Panc1 (cell line): ENCODE measurements around the gene NPAS2. TPM values are rescaled to one million over a fixed set of nuclear protein-coding genes. Genes with fewer than 3 reads are reported as not detected.

Experiments
- ATAC-seq: fragments of 200-7000 bp; cut with Tn5 transposase; 2 replicates; pipeline ENCODE4 v1.9.1; 2020; ENCODE audit warnings: mild to moderate bottlenecking, moderate library complexity
- BruUV-seq: library from RNA; stranded (reverse); fragments of 400-500 nt; replicated peaks from 2 replicates; lab custom pipeline; 2021; lab: Mats Ljungman, UMichigan
- CTCF ChIA-PET: fragments of 300-600 bp; sonication (Branson Sonifier 250); formaldehyde crosslinking; loops from one replicate; lab custom pipeline; 2022; ENCODE audit warnings: antibody characterized with exemption; lab: Charles Lee
- POLR2A ChIA-PET: fragments of 300-600 bp; sonication (Branson Sonifier 250); formaldehyde crosslinking; loops from one replicate; lab custom pipeline; 2022; ENCODE audit warnings: antibody characterized with exemption; lab: Charles Lee
- DNase-seq: peaks from one replicate; pipeline ENCODE4 v3.0.0-alpha.2; 2010; ENCODE audit warnings: low read depth, low spot score
- H3K27ac ChIP-seq: 2 replicates; pipeline ENCODE4 v1.5.1; 2011; ENCODE audit warnings: mild to moderate bottlenecking, low read length, inconsistent platforms
- H3K27me3 ChIP-seq: fragments of 200-500 bp; sonication (Bioruptor generic); 2 replicates; pipeline ENCODE4 v1.6.0; 2014; ENCODE audit warnings: low read length, inconsistent platforms; ENCODE audit not compliant: control insufficient read depth, insufficient read depth
- H3K36me3 ChIP-seq: fragments of 200-500 bp; sonication (Bioruptor generic); 2 replicates; pipeline ENCODE4 v1.5.1; 2014; ENCODE audit warnings: inconsistent platforms, mild to moderate bottlenecking, low read length, moderate library complexity; ENCODE audit not compliant: control insufficient read depth, insufficient read depth
- H3K4me1 ChIP-seq: 2 replicates; pipeline ENCODE4 v1.5.1; 2011; ENCODE audit warnings: inconsistent platforms, mild to moderate bottlenecking, low read length, moderate library complexity; ENCODE audit not compliant: control insufficient read depth, insufficient read depth
- H3K4me3 ChIP-seq, 2 experiments: 2 replicates each; pipeline ENCODE4 v1.5.1; 2011 to 2012; ENCODE audit warnings: low read depth in 2 of 2, low read length in 2 of 2, mild to moderate bottlenecking in 2 of 2, inconsistent platforms in 1 of 2, moderate library complexity in 1 of 2
- H3K9me3 ChIP-seq: fragments of 200-500 bp; sonication (Bioruptor generic); 2 replicates; pipeline ENCODE4 v1.5.1; 2014; ENCODE audit warnings: low read depth, mild to moderate bottlenecking, inconsistent platforms, low read length, moderate library complexity; ENCODE audit not compliant: control insufficient read depth, insufficient read depth
- CTCF ChIP-seq: fragments of 450-650 bp; IDR thresholded peaks from 2 replicates; pipeline ENCODE4 v1.5.1; 2017; ENCODE audit warnings: mild to moderate bottlenecking
- POLR2AphosphoS5 ChIP-seq: IDR thresholded peaks from 2 replicates; pipeline ENCODE4 v1.6.1; 2012; ENCODE audit warnings: mild to moderate bottlenecking, low read depth, low read length, moderate library complexity
- REST ChIP-seq, 2 experiments: IDR thresholded peaks; 2 replicates each; pipeline ENCODE4 v1.6.1; 2011 to 2012; ENCODE audit warnings: low read depth in 2 of 2, control low read depth in 1 of 2, low read length in 1 of 2, mild to moderate bottlenecking in 1 of 2, moderate library complexity in 1 of 2; ENCODE audit not compliant: insufficient read depth in 1 of 2
- SIN3A ChIP-seq: IDR thresholded peaks from 2 replicates; pipeline ENCODE4 v1.6.1; 2012; ENCODE audit warnings: low read depth, mild to moderate bottlenecking, low read length, moderate library complexity, borderline replicate concordance; ENCODE audit not compliant: insufficient read depth
- TCF7L2 ChIP-seq: IDR thresholded peaks from 2 replicates; pipeline ENCODE4 v1.6.1; 2011; ENCODE audit warnings: mild to moderate bottlenecking, low read depth, low read length, inconsistent platforms
- in situ Hi-C: cut with HindIII; loops from 2 replicates; pipeline ENCODE4 v1.10.0; 2016; ENCODE audit warnings: low sequenced_read_pairs, low pct_unique_long_range_greater_than_20kb
- intact Hi-C: fragments of 100-400 bp; cut with micrococcal nuclease; formaldehyde crosslinking; loops from one replicate; pipeline ENCODE4 v1.10.0; 2022; ENCODE audit not compliant: unreplicated experiment
- total RNA-seq: library from RNA; stranded (reverse); gene quantifications from one replicate; pipeline ENCODE4 v1.2.1, GENCODE V29; 2021; ENCODE audit not compliant: unreplicated experiment

The NPAS2 gene
- total RNA-seq, 1 experiment from 2014 or later, result 72.8 TPM

- Histone ChIP-seq H3K36me3 (no peaks in the 10 kb centered on the region), H3K4me1 (no peaks in the 10 kb centered on the region), H3K27me3 (no peaks in the 10 kb centered on the region), H3K4me3 (no peak overlapping the region), H3K9me3 (no peaks in the 10 kb centered on the region), H3K27ac (no peak overlapping the region)
- in situ Hi-C loops (no loop called here), intact Hi-C loops (no loop called here)
- ChIA-PET CTCF (no interaction called here), POLR2A (no interaction called here)
- DNase-seq (no peak), ATAC-seq (no peak)
- TF ChIP-seq REST (IDR thresholded peaks at IDR 0.05; ENCODE audit: insufficient read depth in 1 of 2, low read depth in 2 of 2, low read length in 1 of 2), result no peak
- no peak for TF ChIP-seq TCF7L2
- no peak for TF ChIP-seq SIN3A
- TF ChIP-seq CTCF, result no peak
- no peak for TF ChIP-seq POLR2AphosphoS5
- no TSS peak for BruUV-seq
Observed at GRCh38 chr2:100993294-100993693, 173.4 kb downstream of the NPAS2 start.

GRCh38 chr2:100995309-100996075 is 175.6 kb downstream of the NPAS2 start:
- DNase-seq (no peak), ATAC-seq (no peak; the same call in 1 of the 2 replicates)
- in situ Hi-C loops, result no loop called here
- H3K4me1 ChIP-seq, result no peaks in the 10 kb centered on the region
- no peak overlapping the region for H3K27ac ChIP-seq
- CTCF ChIA-PET, result no interaction called here
- no peaks in the 10 kb centered on the region for H3K27me3 ChIP-seq
- intact Hi-C loops, result no loop called here
- H3K4me3 ChIP-seq, result no peak overlapping the region
- H3K9me3 ChIP-seq, result no peaks in the 10 kb centered on the region
- no TSS peak for BruUV-seq
- TF ChIP-seq TCF7L2 (no peak), POLR2AphosphoS5 (no peak), SIN3A (no peak), REST (IDR thresholded peaks at IDR 0.05; ENCODE audit: insufficient read depth in 1 of 2, low read depth in 2 of 2, low read length in 1 of 2) (no peak), CTCF (no peak)
- H3K36me3 ChIP-seq, result no peaks in the 10 kb centered on the region
- POLR2A ChIA-PET, result no interaction called here
